SK-N-SH (cell line): Measurements from ENCODE around the gene MPDU1. TPM values are rescaled to one million over a fixed set of nuclear protein-coding genes. Genes with fewer than 3 reads are reported as not detected.

Experiments
- CTCF ChIA-PET: fragments of 300-600, 350-600 bp; formaldehyde crosslinking; extraction: SDS; loops from one replicate; lab custom pipeline; 2021; lab: Yijun Ruan, JAX
- POLR2A ChIA-PET: fragments of 350-600 bp; sonication (Branson Sonifier 250); formaldehyde crosslinking; extraction: SDS; loops from one replicate; lab custom pipeline; 2020; ENCODE audit warnings: antibody characterized with exemption, inconsistent platforms; lab: Yijun Ruan, JAX
- DNase-seq: peaks from one replicate; pipeline ENCODE4 v3.0.0; 2012
- H2AFZ ChIP-seq: fragments of 200-600 bp; sonication (generic); 2 replicates; pipeline ENCODE4 v1.8.1; 2016; ENCODE audit warnings: antibody characterized with exemption, mild to moderate bottlenecking, low read depth
- H3F3A ChIP-seq: fragments of 200-600 bp; sonication (generic); replicated peaks from 2 replicates; pipeline ENCODE3; 2016; ENCODE audit warnings: antibody characterized with exemption, mild to moderate bottlenecking; ENCODE audit not compliant: insufficient read depth
- H3K27ac ChIP-seq, 2 experiments: fragments of 200-500 bp in 1 of 2; fragments of 200-600 bp in 1 of 2; sonication (Bioruptor generic) in 1 of 2; sonication (generic), shearing (Covaris generic) in 1 of 2; 2 replicates each; pipeline versions ENCODE4 v1.5.1 to v1.6.1; 2014 to 2016; ENCODE audit warnings: low read depth in 2 of 2, inconsistent platforms in 1 of 2, low read length in 1 of 2, mild to moderate bottlenecking in 1 of 2, mixed read lengths in 1 of 2
- H3K27me3 ChIP-seq: fragments of 200-600 bp; sonication (generic), shearing (Covaris generic); 2 replicates; pipeline ENCODE4 v1.6.1; 2016; ENCODE audit warnings: mixed run types; ENCODE audit not compliant: insufficient read depth
- H3K36me3 ChIP-seq, 2 experiments: fragments of 200-500 bp in 1 of 2; fragments of 200-600 bp in 1 of 2; sonication (Bioruptor generic) in 1 of 2; sonication (generic) in 1 of 2; replicated peaks in 1 of 2; 2 replicates each; pipeline versions ENCODE3 to v1.5.1; 2014 to 2016; ENCODE audit warnings: low read length in 1 of 2, mild to moderate bottlenecking in 1 of 2; ENCODE audit not compliant: insufficient read depth in 2 of 2, control insufficient read depth in 1 of 2
- H3K4me1 ChIP-seq, 2 experiments: fragments of 200-500 bp in 1 of 2; fragments of 200-600 bp in 1 of 2; sonication (Bioruptor generic) in 1 of 2; sonication (generic), shearing (Covaris generic) in 1 of 2; 2 replicates each; pipeline versions ENCODE4 v1.5.1 to v1.6.1; 2014 to 2016; ENCODE audit warnings: low read depth in 1 of 2, low read length in 1 of 2, mixed run types in 1 of 2; ENCODE audit not compliant: insufficient read depth in 2 of 2, control insufficient read depth in 1 of 2
- H3K4me2 ChIP-seq: fragments of 200-600 bp; sonication (generic), shearing (Covaris generic); 2 replicates; pipeline ENCODE4 v1.6.1; 2017; ENCODE audit warnings: mixed run types
- H3K4me3 ChIP-seq, 2 experiments: fragments of 200-500 bp in 1 of 2; fragments of 200-600 bp in 1 of 2; sonication (Bioruptor generic) in 1 of 2; sonication (generic), shearing (Covaris generic) in 1 of 2; 2 replicates each; pipeline versions ENCODE4 v1.5.1 to v1.8.1; 2014 to 2016; ENCODE audit warnings: low read depth in 2 of 2, inconsistent platforms in 1 of 2, low read length in 1 of 2, mild to moderate bottlenecking in 1 of 2, mixed read lengths in 1 of 2, moderate library complexity in 1 of 2
- H3K79me2 ChIP-seq: fragments of 200-600 bp; sonication (generic); 2 replicates; pipeline ENCODE4 v1.8.1; 2017; ENCODE audit warnings: mild to moderate bottlenecking; ENCODE audit not compliant: insufficient read depth
- H3K9ac ChIP-seq: fragments of 200-600 bp; sonication (generic); 2 replicates; pipeline ENCODE4 v1.6.1; 2017; ENCODE audit warnings: mixed run types
- H3K9me2 ChIP-seq: fragments of 200-600 bp; sonication (generic); 2 replicates; pipeline ENCODE4 v1.6.1; 2017; ENCODE audit warnings: mixed run types
- H3K9me3 ChIP-seq: fragments of 200-600 bp; sonication (generic); 2 replicates; pipeline ENCODE4 v1.6.1; 2017; ENCODE audit warnings: mixed run types, mild to moderate bottlenecking, moderate library complexity
- H4K20me1 ChIP-seq: fragments of 200-600 bp; sonication (generic); 2 replicates; pipeline ENCODE4 v1.6.1; 2017; ENCODE audit warnings: mild to moderate bottlenecking, mixed run types; ENCODE audit not compliant: insufficient read depth
- CHD2 ChIP-seq: fragments of 150-350 bp; IDR thresholded peaks from 2 replicates; pipeline ENCODE4 v1.6.1; 2018; ENCODE audit warnings: low read length; ENCODE audit not compliant: partially characterized antibody
- EZH2phosphoT487 ChIP-seq: fragments of 200-600 bp; sonication (generic); IDR thresholded peaks from 2 replicates; pipeline ENCODE4 v1.6.1; 2017; ENCODE audit warnings: low read depth, mixed run types, mild to moderate bottlenecking, antibody characterized with exemption, moderate library complexity, borderline replicate concordance
- GABPA ChIP-seq: IDR thresholded peaks from 2 replicates; pipeline ENCODE4 v1.4.0; 2012; ENCODE audit warnings: low read depth, mild to moderate bottlenecking
- MAX ChIP-seq: IDR thresholded peaks from 2 replicates; pipeline ENCODE4 v1.4.0; 2012; ENCODE audit warnings: low read depth
- MEF2A ChIP-seq: IDR thresholded peaks from 2 replicates; pipeline ENCODE4 v1.4.0; 2012; ENCODE audit warnings: low read depth, borderline replicate concordance
- MXI1 ChIP-seq: IDR thresholded peaks from 2 replicates; pipeline ENCODE4 v1.6.1; 2012; ENCODE audit warnings: mild to moderate bottlenecking, low read depth, low read length, improper control_type of control experiment
- NRF1 ChIP-seq: IDR thresholded peaks from 2 replicates; pipeline ENCODE4 v1.6.1; 2012; ENCODE audit warnings: low read depth, mild to moderate bottlenecking, low read length
- TAF1 ChIP-seq: IDR thresholded peaks from 2 replicates; pipeline ENCODE4 v1.6.1; 2012; ENCODE audit warnings: low read depth, mild to moderate bottlenecking, low read length, moderate library complexity, borderline replicate concordance
- WGBS: methylation state at CpG from one replicate; pipeline ENCODE4 v1.1.6; 2017; ENCODE audit warnings: low lambda C conversion rate; 5-methylcytosine and 5-hydroxymethylcytosine counted together
- polyA plus RNA-seq, 3 experiments: library from polyadenylated mRNA; depleted of rRNA; stranded (reverse); fragments of >200 nt; gene quantifications; 2 replicates each; pipeline ENCODE4 v1.2.3, GENCODE V29; 2012
- TF ChIP-seq, protein P1 (sequence below): IDR thresholded peaks from 2 replicates; pipeline ENCODE4 v1.6.1; 2012; ENCODE audit warnings: mild to moderate bottlenecking, low read depth, low read length, moderate library complexity
- TF ChIP-seq, protein P2 (sequence below): IDR thresholded peaks from 2 replicates; pipeline ENCODE4 v1.4.0; 2012; ENCODE audit warnings: low read depth, borderline replicate concordance

MPDU1 gene
- polyA plus RNA-seq, 1 of the 3 experiments (the other 2 are of a cell fraction), result 126 TPM

DNA sequence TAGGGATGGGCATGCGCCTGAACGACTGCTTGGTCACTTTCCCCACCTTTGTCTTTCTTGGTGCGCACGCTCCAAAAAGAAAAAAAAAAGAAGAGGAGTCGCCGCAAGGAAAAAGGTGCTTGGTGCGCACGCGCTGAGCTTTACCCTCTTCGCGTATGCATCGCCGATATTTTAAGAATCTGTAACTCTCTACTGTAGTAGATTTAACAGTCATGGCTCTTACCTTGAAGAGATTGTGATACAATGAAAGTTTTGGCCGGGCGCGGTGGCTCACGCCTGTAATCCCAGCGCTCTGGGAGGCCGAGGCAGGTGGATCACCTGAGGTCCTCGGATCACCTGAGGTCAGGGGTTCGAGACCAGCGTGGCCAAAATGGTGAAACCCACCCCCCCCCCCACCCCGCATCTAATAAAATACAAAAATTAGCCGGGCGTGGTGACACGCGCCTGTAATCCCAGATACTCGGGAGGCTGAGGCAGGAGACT, 31.7 kb downstream of the MPDU1 start:
- ChIA-PET CTCF (interaction anchor here (0.6 to 2.1 kb wide), 7 partner anchors 12 to 73 kb away, joined by 3 to 14 read pairs (median 8); partner anchors contain the start of genes MPDU1, SAT2, SOX15 and TP53), POLR2A (interaction anchor here (0.7 to 2.4 kb wide), 8 partner anchors 12 to 72 kb away, joined by 3 to 19 read pairs (median 6); partner anchors contain the start of genes CD68, SAT2, TP53 and WRAP53)
- 4% methylated on average over 28 of the region's 28 CpGs for WGBS
- no peaks in the 10 kb centered on the region for H3K9me3 ChIP-seq
- peaks cover 4% of the 10 kb centered on the region for H3F3A ChIP-seq
- peaks cover 8 to 14% of the 10 kb centered on the region in 2 experiments for H3K36me3 ChIP-seq
- H4K20me1 ChIP-seq, result peaks cover 38% of the 10 kb centered on the region
- peak overlapping the region; percentile 79; the same call in 1 of the 2 replicates for H2AFZ ChIP-seq
- peaks cover 41% of the 10 kb centered on the region for H3K79me2 ChIP-seq
- H3K27ac ChIP-seq, result peak overlapping the region; percentile 71 to 84; a peak in 3 of 4 replicates
- H3K4me2 ChIP-seq, result peak overlapping the region; percentile 78
- H3K4me3 ChIP-seq, result peak overlapping the region; percentile 46 to 58
- H3K9me2 ChIP-seq, result no peaks in the 10 kb centered on the region
- no peaks in the 10 kb centered on the region for H3K27me3 ChIP-seq
- H3K9ac ChIP-seq, result peak overlapping the region; percentile 57; the same call in 1 of the 2 replicates
- TF ChIP-seq, protein P1, sequence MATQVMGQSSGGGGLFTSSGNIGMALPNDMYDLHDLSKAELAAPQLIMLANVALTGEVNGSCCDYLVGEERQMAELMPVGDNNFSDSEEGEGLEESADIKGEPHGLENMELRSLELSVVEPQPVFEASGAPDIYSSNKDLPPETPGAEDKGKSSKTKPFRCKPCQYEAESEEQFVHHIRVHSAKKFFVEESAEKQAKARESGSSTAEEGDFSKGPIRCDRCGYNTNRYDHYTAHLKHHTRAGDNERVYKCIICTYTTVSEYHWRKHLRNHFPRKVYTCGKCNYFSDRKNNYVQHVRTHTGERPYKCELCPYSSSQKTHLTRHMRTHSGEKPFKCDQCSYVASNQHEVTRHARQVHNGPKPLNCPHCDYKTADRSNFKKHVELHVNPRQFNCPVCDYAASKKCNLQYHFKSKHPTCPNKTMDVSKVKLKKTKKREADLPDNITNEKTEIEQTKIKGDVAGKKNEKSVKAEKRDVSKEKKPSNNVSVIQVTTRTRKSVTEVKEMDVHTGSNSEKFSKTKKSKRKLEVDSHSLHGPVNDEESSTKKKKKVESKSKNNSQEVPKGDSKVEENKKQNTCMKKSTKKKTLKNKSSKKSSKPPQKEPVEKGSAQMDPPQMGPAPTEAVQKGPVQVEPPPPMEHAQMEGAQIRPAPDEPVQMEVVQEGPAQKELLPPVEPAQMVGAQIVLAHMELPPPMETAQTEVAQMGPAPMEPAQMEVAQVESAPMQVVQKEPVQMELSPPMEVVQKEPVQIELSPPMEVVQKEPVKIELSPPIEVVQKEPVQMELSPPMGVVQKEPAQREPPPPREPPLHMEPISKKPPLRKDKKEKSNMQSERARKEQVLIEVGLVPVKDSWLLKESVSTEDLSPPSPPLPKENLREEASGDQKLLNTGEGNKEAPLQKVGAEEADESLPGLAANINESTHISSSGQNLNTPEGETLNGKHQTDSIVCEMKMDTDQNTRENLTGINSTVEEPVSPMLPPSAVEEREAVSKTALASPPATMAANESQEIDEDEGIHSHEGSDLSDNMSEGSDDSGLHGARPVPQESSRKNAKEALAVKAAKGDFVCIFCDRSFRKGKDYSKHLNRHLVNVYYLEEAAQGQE, result no peak
- TF ChIP-seq CHD2 (no peak), GABPA (no peak), MEF2A (no peak), MAX (peak; percentile 2; the same call in 1 of the 2 replicates), MXI1 (peak; percentile 44; the same call in 1 of the 2 replicates), NRF1 (peak; percentile 94), EZH2phosphoT487 (no peak), TAF1 (peak; percentile 52; the same call in 1 of the 2 replicates)
- TF ChIP-seq, protein P2, sequence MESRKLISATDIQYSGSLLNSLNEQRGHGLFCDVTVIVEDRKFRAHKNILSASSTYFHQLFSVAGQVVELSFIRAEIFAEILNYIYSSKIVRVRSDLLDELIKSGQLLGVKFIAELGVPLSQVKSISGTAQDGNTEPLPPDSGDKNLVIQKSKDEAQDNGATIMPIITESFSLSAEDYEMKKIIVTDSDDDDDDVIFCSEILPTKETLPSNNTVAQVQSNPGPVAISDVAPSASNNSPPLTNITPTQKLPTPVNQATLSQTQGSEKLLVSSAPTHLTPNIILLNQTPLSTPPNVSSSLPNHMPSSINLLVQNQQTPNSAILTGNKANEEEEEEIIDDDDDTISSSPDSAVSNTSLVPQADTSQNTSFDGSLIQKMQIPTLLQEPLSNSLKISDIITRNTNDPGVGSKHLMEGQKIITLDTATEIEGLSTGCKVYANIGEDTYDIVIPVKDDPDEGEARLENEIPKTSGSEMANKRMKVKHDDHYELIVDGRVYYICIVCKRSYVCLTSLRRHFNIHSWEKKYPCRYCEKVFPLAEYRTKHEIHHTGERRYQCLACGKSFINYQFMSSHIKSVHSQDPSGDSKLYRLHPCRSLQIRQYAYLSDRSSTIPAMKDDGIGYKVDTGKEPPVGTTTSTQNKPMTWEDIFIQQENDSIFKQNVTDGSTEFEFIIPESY, result no peak
- TF ChIP-seq, all 33 proteins: peak for 4
- H3K4me1 ChIP-seq, result peaks cover 0 to 18% of the 10 kb centered on the region in 2 experiments; a peak in 3 of 4 replicates
- no peak for DNase-seq
